GM19351 (cell line): ENCODE results near the gene DMD.

Source experiments
- ATAC-seq: cut with Tn5 transposase; IDR thresholded peaks from one replicate; pipeline ENCODE4 v1.9.1; 2021; ENCODE audit warnings: mild to moderate bottlenecking, moderate library complexity; ENCODE audit not compliant: unreplicated experiment

The DMD gene

GRCh38 chrX:31796624-31797023, 1414.7 kb downstream of the DMD start:
- ATAC-seq, result no peak

- no peak for ATAC-seq
These were observed 1463.9 kb downstream of the DMD start for GRCh38 chrX:31747411-31747810.

GRCh38 chrX:31743004-31743403, 1468.3 kb downstream of the DMD start:
- ATAC-seq, result no peak

GRCh38 chrX:31717474-31717873, 1493.9 kb downstream of the DMD start:
- ATAC-seq, result no peak

GRCh38 chrX:31715675-31716074, 1495.7 kb downstream of the DMD start:
- ATAC-seq, result no peak

- no peak for ATAC-seq
These were observed 1496.6 kb downstream of the DMD start for GRCh38 chrX:31714797-31715196.

GRCh38 chrX:31713120-31713519, 1498.2 kb downstream of the DMD start:
- ATAC-seq, result no peak

GRCh38 chrX:31711166-31711565, 1500.2 kb downstream of the DMD start:
- ATAC-seq, result no peak

GRCh38 chrX:31708116-31708515, 1503.2 kb downstream of the DMD start:
- ATAC-seq, result no peak

GRCh38 chrX:31706466-31706865, 1504.9 kb downstream of the DMD start:
- ATAC-seq, result no peak

GRCh38 chrX:31705816-31706215, 1505.5 kb downstream of the DMD start:
- ATAC-seq, result no peak

GRCh38 chrX:31704938-31705337, 1506.4 kb downstream of the DMD start:
- no peak for ATAC-seq

- no peak for ATAC-seq
These were observed 1509.1 kb downstream of the DMD start for GRCh38 chrX:31702222-31702621.

- no peak for ATAC-seq
These were observed 1513.9 kb downstream of the DMD start for GRCh38 chrX:31697294-31697916.

- no peak for ATAC-seq
These were observed 1531.5 kb downstream of the DMD start for GRCh38 chrX:31679861-31680260.

GRCh38 chrX:31670245-31670644, 1541.1 kb downstream of the DMD start:
- no peak for ATAC-seq

GRCh38 chrX:31665454-31665853, 1545.9 kb downstream of the DMD start:
- ATAC-seq, result no peak

GRCh38 chrX:31663172-31663571, 1548.2 kb downstream of the DMD start:
- ATAC-seq, result no peak

- no peak for ATAC-seq
These were observed 1550.0 kb downstream of the DMD start for GRCh38 chrX:31661280-31661810.

GRCh38 chrX:31658360-31658759, 1553.0 kb downstream of the DMD start:
- peak; percentile 72 for ATAC-seq

- ATAC-seq, result no peak
These were observed 1555.3 kb downstream of the DMD start for GRCh38 chrX:31656013-31656412.

- ATAC-seq, result no peak
These were observed 1557.9 kb downstream of the DMD start for GRCh38 chrX:31653422-31653821.

GRCh38 chrX:31652650-31653049, 1558.7 kb downstream of the DMD start:
- ATAC-seq, result no peak
